ENCODE results near the gene FBXL19.

The FBXL19 gene

DNA sequence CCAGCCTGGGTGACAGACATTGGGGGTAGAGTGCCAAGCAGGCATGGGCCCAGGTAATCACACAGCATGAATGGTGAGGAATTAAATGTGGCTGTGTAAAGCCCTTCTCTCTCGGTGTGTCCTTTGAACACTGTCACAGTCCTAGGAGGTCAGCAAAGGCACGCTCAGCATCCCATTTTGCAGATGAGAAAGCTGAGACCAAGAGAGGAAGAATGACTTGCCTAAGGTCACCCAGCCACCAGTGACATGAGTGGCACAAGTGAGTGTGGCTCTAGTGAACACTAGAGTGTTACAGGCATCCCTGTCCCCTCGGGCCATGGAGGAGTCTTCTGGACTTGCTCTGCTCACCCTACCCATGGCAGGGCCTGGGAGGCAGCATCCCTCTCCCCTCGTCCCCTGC lies 16.3 kb upstream of the FBXL19 start:
- Histone ChIP-seq H3K36me3 (ENCODE audit: control insufficient read depth, insufficient read depth, low read length) (no peaks in the 10 kb centered on the region), H3K27me3 (ENCODE audit: control insufficient read depth, insufficient read depth, low read length) (no peaks in the 10 kb centered on the region), H3K4me3 (ENCODE audit: low read depth, low read length) (no peak overlapping the region), H3K9me3 (ENCODE audit: control insufficient read depth, insufficient read depth, low read depth, low read length) (no peaks in the 10 kb centered on the region), H3K9ac (ENCODE audit: low read length) (no peak overlapping the region), H3K4me1 (ENCODE audit: control insufficient read depth, insufficient read depth, low read length) (peaks cover 18% of the 10 kb centered on the region), H3K27ac (ENCODE audit: low read depth, low read length) (no peak overlapping the region)

- Histone ChIP-seq H3K9ac (ENCODE audit: low read length) (no peak overlapping the region), H3K9me3 (ENCODE audit: control insufficient read depth, insufficient read depth, low read depth, low read length) (no peaks in the 10 kb centered on the region), H3K4me3 (ENCODE audit: low read depth, low read length) (no peak overlapping the region), H3K36me3 (ENCODE audit: control insufficient read depth, insufficient read depth, low read length) (no peaks in the 10 kb centered on the region), H3K27me3 (ENCODE audit: control insufficient read depth, insufficient read depth, low read length) (no peaks in the 10 kb centered on the region), H3K4me1 (ENCODE audit: control insufficient read depth, insufficient read depth, low read length) (peaks cover 10% of the 10 kb centered on the region), H3K27ac (ENCODE audit: low read depth, low read length) (no peak overlapping the region)
Observed at GRCh38 chr16:30910427-30911029, 12.8 kb upstream of the FBXL19 start.

DNA sequence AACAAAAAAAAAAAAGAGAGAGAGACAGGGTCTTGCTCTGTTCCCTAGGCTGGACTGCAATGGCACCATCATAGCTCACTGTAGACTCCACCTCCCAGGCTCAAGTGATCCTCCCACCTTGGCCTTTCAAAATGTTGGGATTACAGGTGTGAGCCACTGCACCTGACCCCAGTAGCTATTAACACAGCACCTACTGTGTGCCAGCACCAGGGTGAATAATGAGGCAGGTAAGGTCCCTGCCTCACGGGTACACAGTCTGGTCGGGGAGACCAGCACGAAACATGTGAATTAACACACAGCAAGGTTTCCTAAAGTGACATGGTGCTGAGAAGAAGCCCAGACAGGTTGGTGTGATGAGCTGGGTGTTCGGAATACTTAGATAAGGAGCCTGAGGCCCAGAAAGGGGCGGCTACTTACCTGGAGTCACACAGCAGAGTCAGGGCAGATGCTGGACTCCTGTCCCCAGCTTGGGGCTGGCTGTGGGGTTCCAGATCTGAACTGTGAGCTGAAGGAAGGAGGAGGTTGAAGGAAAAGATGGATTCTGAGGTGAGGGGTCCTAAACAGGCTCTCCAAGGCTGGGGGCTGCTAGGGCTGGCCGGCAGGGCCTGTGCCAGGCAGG lies 10.5 kb upstream of the FBXL19 start:
- Histone ChIP-seq H3K27me3 (ENCODE audit: control insufficient read depth, insufficient read depth, low read length) (no peaks in the 10 kb centered on the region), H3K27ac (ENCODE audit: low read depth, low read length) (no peak overlapping the region), H3K4me3 (ENCODE audit: low read depth, low read length) (no peak overlapping the region), H3K36me3 (ENCODE audit: control insufficient read depth, insufficient read depth, low read length) (no peaks in the 10 kb centered on the region), H3K4me1 (ENCODE audit: control insufficient read depth, insufficient read depth, low read length) (peaks cover 10% of the 10 kb centered on the region), H3K9ac (ENCODE audit: low read length) (no peak overlapping the region), H3K9me3 (ENCODE audit: control insufficient read depth, insufficient read depth, low read depth, low read length) (no peaks in the 10 kb centered on the region)

- H3K9me3 ChIP-seq (ENCODE audit: control insufficient read depth, insufficient read depth, low read depth, low read length) = no peaks in the 10 kb centered on the region
- H3K36me3 ChIP-seq (ENCODE audit: control insufficient read depth, insufficient read depth, low read length) = no peaks in the 10 kb centered on the region
- no peak overlapping the region for H3K4me3 ChIP-seq (ENCODE audit: low read depth, low read length)
- H3K27ac ChIP-seq (ENCODE audit: low read depth, low read length) = no peak overlapping the region
- no peak overlapping the region for H3K9ac ChIP-seq (ENCODE audit: low read length)
- H3K4me1 ChIP-seq (ENCODE audit: control insufficient read depth, insufficient read depth, low read length) = peaks cover 10% of the 10 kb centered on the region
- no peaks in the 10 kb centered on the region for H3K27me3 ChIP-seq (ENCODE audit: control insufficient read depth, insufficient read depth, low read length)
Observed at GRCh38 chr16:30914830-30915229, 8.5 kb upstream of the FBXL19 start.

- no peaks in the 10 kb centered on the region for H3K27me3 ChIP-seq (ENCODE audit: control insufficient read depth, insufficient read depth, low read length)
- no peak overlapping the region for H3K9ac ChIP-seq (ENCODE audit: low read length)
- no peaks in the 10 kb centered on the region for H3K36me3 ChIP-seq (ENCODE audit: control insufficient read depth, insufficient read depth, low read length)
- no peak overlapping the region for H3K4me3 ChIP-seq (ENCODE audit: low read depth, low read length)
- peaks cover 3% of the 10 kb centered on the region; the same call in 1 of the 2 replicates for H3K4me1 ChIP-seq (ENCODE audit: control insufficient read depth, insufficient read depth, low read length)
- H3K9me3 ChIP-seq (ENCODE audit: control insufficient read depth, insufficient read depth, low read depth, low read length) = no peaks in the 10 kb centered on the region
- H3K27ac ChIP-seq (ENCODE audit: low read depth, low read length) = no peak overlapping the region
Observed at GRCh38 chr16:30918614-30919013, 4.8 kb upstream of the FBXL19 start.

GRCh38 chr16:30920891-30921290 lies 2.5 kb upstream of the FBXL19 start:
- Histone ChIP-seq H3K27me3 (ENCODE audit: control insufficient read depth, insufficient read depth, low read length) (no peaks in the 10 kb centered on the region), H3K36me3 (ENCODE audit: control insufficient read depth, insufficient read depth, low read length) (0 out of 2 replicates have a peak, but pooled peaks cover 2% of the 10 kb centered on the region), H3K4me3 (ENCODE audit: low read depth, low read length) (no peak overlapping the region), H3K9ac (ENCODE audit: low read length) (no peak overlapping the region), H3K9me3 (ENCODE audit: control insufficient read depth, insufficient read depth, low read depth, low read length) (no peaks in the 10 kb centered on the region), H3K4me1 (ENCODE audit: control insufficient read depth, insufficient read depth, low read length) (peaks cover 3% of the 10 kb centered on the region; the same call in 1 of the 2 replicates), H3K27ac (ENCODE audit: low read depth, low read length) (no peak overlapping the region)

GRCh38 chr16:30921459-30921747 lies 2.0 kb upstream of the FBXL19 start:
- Histone ChIP-seq H3K4me1 (ENCODE audit: control insufficient read depth, insufficient read depth, low read length) (peaks cover 3% of the 10 kb centered on the region; the same call in 1 of the 2 replicates), H3K27me3 (ENCODE audit: control insufficient read depth, insufficient read depth, low read length) (no peaks in the 10 kb centered on the region), H3K4me3 (ENCODE audit: low read depth, low read length) (peak overlapping the region; percentile 69), H3K9me3 (ENCODE audit: control insufficient read depth, insufficient read depth, low read depth, low read length) (no peaks in the 10 kb centered on the region), H3K27ac (ENCODE audit: low read depth, low read length) (no peak overlapping the region), H3K36me3 (ENCODE audit: control insufficient read depth, insufficient read depth, low read length) (0 out of 2 replicates have a peak, but pooled peaks cover 5% of the 10 kb centered on the region), H3K9ac (ENCODE audit: low read length) (no peak overlapping the region)

GRCh38 chr16:30921748-30922419 lies 1.5 kb upstream of the FBXL19 start:
- peak overlapping the region; percentile 69 for H3K4me3 ChIP-seq (ENCODE audit: low read depth, low read length)
- no peaks in the 10 kb centered on the region for H3K9me3 ChIP-seq (ENCODE audit: control insufficient read depth, insufficient read depth, low read depth, low read length)
- peaks cover 10% of the 10 kb centered on the region for H3K36me3 ChIP-seq (ENCODE audit: control insufficient read depth, insufficient read depth, low read length)
- no peak overlapping the region for H3K27ac ChIP-seq (ENCODE audit: low read depth, low read length)
- H3K27me3 ChIP-seq (ENCODE audit: control insufficient read depth, insufficient read depth, low read length) = no peaks in the 10 kb centered on the region
- peaks cover 3% of the 10 kb centered on the region; the same call in 1 of the 2 replicates for H3K4me1 ChIP-seq (ENCODE audit: control insufficient read depth, insufficient read depth, low read length)
- peak overlapping the region; percentile 56 for H3K9ac ChIP-seq (ENCODE audit: low read length)

- H3K9me3 ChIP-seq (ENCODE audit: control insufficient read depth, insufficient read depth, low read depth, low read length) = no peaks in the 10 kb centered on the region
- H3K27ac ChIP-seq (ENCODE audit: low read depth, low read length) = peak overlapping the region; percentile 58
- peak overlapping the region; percentile 69 for H3K4me3 ChIP-seq (ENCODE audit: low read depth, low read length)
- peak overlapping the region; percentile 83 for H3K9ac ChIP-seq (ENCODE audit: low read length)
- peaks cover 16% of the 10 kb centered on the region for H3K36me3 ChIP-seq (ENCODE audit: control insufficient read depth, insufficient read depth, low read length)
- peaks cover 6% of the 10 kb centered on the region for H3K4me1 ChIP-seq (ENCODE audit: control insufficient read depth, insufficient read depth, low read length)
- H3K27me3 ChIP-seq (ENCODE audit: control insufficient read depth, insufficient read depth, low read length) = no peaks in the 10 kb centered on the region
Observed at GRCh38 chr16:30922420-30922959, 882 bp upstream of the FBXL19 start.

GRCh38 chr16:30922960-30923535 lies 324 bp upstream of the FBXL19 start:
- Histone ChIP-seq H3K36me3 (ENCODE audit: control insufficient read depth, insufficient read depth, low read length) (peaks cover 16% of the 10 kb centered on the region), H3K4me1 (ENCODE audit: control insufficient read depth, insufficient read depth, low read length) (peaks cover 7% of the 10 kb centered on the region), H3K27ac (ENCODE audit: low read depth, low read length) (peak overlapping the region; percentile 58)

More at GRCh38 chr16:30922960-30923535, 324 bp upstream of the FBXL19 start:
- H3K4me3 ChIP-seq (ENCODE audit: low read depth, low read length) = peak overlapping the region; percentile 68
- peak overlapping the region; percentile 83 for H3K9ac ChIP-seq (ENCODE audit: low read length)
- H3K9me3 ChIP-seq (ENCODE audit: control insufficient read depth, insufficient read depth, low read depth, low read length) = no peaks in the 10 kb centered on the region
- no peaks in the 10 kb centered on the region for H3K27me3 ChIP-seq (ENCODE audit: control insufficient read depth, insufficient read depth, low read length)
